ENCODE results near the gene TOP2A.

TOP2A gene

DNA sequence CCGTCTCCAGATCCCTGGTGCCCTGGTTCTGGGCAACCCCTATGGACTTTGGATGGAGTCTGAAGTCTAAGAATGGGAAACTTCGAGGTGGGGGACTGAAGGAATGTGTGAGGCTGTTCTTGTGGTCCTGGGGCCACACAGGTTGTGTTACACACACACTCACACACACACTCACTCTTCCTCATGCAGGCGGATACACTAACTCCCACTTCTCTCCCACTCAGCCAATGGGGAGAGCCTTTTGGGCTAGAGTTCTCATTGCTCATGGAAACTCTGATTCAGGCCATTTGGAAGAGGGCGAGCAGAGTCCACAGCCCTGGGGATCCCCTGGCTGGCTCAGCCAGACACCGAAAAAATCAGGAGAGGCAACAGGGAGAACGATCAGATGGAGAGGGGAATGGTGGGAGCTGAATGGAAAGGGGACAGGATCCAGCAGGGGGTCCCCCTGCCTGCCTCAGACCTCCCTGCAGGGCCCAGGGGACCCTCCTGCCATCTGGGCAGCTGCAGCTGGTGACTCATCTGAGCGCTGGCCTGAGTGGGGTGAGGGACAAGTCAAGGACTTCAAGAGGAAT lies 34.6 kb upstream of the TOP2A start:
- DNase-seq, result peak; percentile 93

- DNase-seq, result peak; percentile 64
Observed at GRCh38 chr17:40451420-40451819, 33.7 kb upstream of the TOP2A start.

GRCh38 chr17:40450175-40450574 lies 32.5 kb upstream of the TOP2A start:
- peak; percentile 27 for DNase-seq

DNA sequence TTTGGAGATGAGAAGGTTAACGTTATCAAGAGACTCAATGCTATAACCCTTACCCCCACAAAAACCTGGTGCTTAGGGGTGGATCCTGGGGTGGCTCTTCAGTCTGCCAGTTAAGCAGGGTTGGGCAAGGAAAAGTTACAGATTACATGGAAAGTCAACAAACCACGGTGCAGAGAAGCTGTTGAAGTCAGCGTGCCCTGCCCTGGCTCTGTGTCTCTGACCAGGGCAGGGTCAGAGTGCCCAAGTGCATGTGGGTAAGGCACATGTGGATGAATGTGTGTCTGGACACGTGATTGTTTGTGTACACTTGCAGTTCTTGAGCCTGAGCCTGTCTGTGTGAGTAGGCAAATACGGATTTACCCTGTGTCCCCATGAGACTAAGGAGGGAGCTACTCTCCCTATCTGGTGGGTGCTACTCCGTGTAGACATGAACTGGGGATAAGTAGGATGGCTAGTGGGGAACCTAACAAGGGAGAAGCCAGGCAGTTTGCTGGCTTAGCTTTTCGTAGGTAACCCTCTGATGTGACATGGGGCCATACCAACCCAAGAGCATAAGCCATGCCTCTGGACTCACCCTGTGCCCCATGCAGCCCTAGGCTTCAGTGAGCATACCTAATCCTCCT lies 31.1 kb upstream of the TOP2A start:
- peak; percentile 1 for DNase-seq

DNA sequence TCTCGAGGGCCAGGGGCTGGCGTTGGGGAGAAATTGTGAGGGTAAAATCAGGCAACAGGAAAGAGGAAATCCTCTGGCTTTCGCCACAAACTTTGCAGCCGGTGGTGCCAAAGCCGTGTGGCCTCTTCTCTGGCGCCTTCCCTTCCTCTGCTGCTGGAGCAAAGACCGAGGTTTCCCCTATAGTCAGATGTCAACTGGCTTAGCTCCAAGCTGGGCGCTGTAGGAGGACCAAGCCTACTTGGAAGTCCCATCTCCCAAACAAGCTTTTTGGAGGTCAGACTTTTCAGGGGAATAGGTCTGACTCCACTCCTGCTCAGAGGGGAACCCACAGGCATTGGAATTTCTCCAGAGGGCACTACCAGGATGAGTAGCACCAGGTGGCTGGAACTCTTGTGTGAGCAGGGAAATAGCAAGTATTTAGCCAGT lies 30.5 kb upstream of the TOP2A start:
- DNase-seq, result peak; percentile 1

DNA sequence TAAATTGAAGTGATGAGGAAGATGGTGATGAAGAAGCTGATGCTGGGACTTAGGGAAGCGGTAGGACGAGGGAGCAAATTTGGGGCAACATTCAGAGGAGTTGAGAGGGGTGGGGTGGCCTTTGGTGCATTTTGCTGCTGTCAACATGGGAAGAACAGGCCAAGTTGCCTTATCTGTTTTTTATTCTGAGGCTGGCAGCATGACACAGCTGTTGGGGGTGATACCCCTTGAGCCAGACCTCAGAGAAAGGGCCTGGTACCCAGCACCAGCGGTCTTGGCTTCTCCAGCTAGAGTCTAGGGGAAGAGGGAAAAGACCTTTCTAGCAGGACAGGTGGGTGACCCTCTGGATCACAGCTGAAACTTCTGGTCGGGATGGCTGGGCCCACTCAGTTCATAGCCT lies 30.1 kb upstream of the TOP2A start:
- DNase-seq, result no peak

DNA sequence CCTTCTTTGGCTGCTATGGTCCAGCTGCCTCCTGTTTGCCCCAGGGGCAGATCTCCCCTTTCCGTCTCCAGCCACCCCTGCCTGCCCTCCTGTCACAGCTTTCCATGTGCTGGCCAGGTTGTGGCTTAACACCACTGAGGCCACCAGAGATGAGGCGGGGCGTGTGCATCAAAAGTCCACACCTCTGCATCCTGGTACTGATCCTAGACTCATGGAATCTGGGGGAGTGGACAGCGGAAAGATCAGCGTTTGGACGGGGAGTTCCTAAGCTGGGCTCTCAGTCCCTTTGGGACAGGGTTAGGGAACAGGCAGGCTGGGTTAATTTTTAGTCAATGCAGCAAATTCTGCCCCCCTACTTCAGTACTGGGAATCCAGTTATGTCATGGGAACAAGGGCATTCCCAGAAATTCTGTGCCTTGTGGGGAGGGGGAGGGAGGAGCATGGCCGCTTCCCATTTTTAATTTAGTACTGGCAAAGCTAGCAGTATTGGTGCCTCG lies 29.5 kb upstream of the TOP2A start:
- peak; percentile 35 for DNase-seq

DNA sequence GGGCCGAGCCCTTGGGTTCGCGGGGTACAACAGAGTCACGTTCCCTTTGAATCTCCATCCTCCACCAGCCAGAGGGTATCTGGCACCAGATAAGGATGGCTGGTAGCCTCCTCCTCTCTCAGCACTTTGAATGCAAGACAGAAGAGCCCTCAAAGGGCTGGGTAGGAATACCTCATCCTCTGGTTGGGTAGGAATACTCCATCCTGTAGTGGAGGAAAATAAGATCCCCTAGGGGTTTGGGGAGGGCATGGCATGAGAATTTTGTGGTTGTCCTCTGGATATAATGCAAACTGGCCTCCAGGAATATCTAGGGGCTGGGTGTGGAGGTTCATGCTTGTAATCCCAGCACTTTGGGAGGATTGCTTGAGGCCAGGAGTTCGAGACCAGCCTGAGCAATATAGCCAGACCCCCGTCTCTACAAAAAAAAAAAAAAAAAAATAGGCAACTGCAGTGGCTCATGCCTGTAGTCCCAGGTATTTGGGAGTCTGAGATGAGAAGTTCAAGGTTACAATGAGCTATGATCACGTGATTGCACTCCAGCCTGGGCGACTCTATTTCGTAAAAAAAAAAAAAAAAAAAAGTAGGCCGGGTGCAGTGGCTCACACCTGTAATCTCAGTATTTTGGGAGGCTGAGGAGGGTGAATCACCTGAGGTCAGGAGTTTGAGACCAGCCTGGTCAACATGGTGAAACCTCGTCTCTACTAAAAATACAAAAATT lies 28.2 kb upstream of the TOP2A start:
- DNase-seq, result peak; percentile 67

- DNase-seq, result no peak
Observed at GRCh38 chr17:40443988-40444899, 26.5 kb upstream of the TOP2A start.

DNA sequence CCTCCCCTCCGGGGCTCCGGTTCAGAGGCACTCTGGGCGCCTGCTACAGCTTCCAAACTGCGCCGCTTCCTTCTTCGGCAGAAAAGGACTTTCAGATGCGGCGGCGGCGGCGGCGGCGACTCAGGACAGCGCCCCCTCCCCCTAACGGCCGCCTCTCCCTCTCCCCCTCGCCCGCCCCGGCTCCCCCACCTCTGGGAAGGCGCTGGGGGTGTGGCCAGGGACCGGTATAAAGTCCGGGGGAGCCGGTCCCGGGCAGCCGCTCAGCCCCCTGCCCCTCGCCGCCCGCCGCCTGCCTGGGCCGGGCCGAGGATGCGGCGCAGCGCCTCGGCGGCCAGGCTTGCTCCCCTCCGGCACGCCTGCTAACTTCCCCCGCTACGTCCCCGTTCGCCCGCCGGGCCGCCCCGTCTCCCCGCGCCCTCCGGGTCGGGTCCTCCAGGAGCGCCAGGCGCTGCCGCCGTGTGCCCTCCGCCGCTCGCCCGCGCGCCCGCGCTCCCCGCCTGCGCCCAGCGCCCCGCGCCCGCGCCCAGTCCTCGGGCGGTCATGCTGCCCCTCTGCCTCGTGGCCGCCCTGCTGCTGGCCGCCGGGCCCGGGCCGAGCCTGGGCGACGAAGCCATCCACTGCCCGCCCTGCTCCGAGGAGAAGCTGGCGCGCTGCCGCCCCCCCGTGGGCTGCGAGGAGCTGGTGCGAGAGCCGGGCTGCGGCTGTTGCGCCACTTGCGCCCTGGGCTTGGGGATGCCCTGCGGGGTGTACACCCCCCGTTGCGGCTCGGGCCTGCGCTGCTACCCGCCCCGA lies 25.7 kb upstream of the TOP2A start, which contains the start of gene IGFBP4:
Gene IGFBP4 (plus strand): TSS at position 255 of the 792 bp plus-strand sequence. CDS start 286 bp downstream, at position 541.
- peak; percentile 74 for DNase-seq

DNA sequence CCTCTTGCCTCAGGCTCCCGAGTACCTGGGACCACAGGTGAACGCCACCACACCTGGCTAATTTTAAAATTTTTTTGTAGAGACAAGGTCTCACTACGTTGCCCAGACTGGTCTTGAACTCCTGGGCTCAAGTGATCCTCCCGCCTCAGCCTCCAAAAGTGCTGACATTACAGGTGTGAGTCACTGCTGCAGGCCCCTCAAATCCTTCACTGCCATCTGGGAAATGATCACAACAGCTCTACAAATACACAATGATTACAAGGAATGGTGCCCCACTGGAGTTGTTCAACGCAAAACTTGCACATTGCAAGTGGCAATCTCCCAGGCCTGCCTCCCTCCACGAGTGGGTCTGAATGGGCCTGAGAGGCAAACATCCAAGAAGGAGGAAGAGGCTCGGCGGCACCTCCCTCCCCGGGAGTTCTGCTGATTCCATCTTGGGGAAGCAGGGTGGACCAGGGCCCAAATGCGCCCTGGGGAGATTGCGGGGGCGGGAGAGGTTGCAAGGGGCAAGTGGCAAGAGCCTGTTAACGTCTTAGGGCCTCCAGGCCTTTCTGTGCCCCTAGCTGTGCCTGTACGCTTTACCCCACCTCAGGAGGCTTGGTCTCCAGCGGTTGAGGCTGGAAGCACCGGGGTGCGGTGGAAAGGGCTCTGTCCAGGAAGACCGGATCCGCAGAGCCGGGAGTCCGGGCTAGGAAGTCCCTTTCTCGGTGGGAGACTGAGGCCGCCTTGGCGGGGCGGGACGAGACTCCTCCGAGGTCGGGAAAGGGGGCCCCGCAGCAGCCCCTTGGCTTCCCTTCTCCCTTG lies 24.9 kb upstream of the TOP2A start:
- no peak for DNase-seq

GRCh38 chr17:40440166-40440565 lies 22.5 kb upstream of the TOP2A start:
- no peak for DNase-seq

GRCh38 chr17:40437095-40437732 lies 19.5 kb upstream of the TOP2A start:
- no peak for DNase-seq

GRCh38 chr17:40436636-40437035 lies 18.9 kb upstream of the TOP2A start:
- DNase-seq, result no peak

GRCh38 chr17:40433551-40434415 lies 16.1 kb upstream of the TOP2A start:
- no peak for DNase-seq

- DNase-seq, result peak; percentile 58
Observed at GRCh38 chr17:40432864-40433528, 15.3 kb upstream of the TOP2A start.

- DNase-seq, result no peak
Observed at GRCh38 chr17:40431231-40431602, 13.5 kb upstream of the TOP2A start.

DNA sequence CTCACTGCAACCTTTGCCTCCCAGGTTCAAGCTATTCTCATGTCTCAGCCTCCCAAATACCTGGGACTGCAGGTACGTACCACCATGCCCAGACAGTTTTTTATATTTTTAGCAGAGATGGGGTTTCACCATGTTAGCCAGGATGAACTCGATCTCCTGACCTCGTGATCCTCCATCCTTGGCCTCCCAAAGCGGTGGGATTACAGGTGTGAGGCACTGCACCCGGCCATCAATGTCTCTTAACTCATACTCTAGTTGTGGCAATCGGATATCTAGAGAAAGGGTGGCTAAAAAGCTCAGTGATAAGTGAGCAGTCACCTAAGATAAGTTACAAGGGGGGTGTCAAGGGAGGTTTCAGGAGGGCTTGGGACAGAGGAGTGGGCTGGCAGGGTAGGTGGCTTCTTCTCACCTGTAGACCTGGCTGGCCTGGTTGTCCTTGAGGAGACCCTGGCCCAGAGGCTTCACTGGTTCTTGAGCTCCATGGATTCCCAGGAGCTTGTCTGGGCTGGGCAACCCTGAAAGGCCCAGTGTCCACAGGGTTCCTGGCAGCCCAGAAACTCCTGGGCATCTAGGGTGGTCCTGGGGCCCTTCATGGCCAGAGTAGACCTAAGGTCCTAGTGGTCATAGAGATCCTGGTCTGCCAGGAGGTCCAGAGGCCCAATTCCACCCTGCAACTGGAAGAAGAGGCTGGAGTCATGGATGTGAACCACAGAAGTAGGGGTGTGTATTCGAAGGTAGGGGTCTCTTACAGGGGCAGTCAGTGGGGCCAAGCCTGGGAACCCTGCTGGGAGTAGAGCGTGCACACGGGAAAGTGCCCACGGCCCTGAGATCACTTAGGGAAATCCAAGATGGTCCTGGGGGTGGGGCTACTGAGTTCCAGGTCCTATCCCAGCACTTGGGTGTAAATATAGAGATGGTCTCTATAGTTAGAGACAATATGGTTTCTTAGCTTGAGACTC lies 12.9 kb upstream of the TOP2A start:
- no peak for DNase-seq
